ENCODE measurements around the gene TUSC7. TPM values are rescaled to one million over a fixed set of nuclear protein-coding genes. Genes with fewer than 3 reads are reported as not detected.

Gene TUSC7
- total RNA-seq (2021): not detected in 2 replicates
- Bru-seq, nascent RNA: not detected
- BruChase-seq, experiment 1, labeled RNA remaining after a 2-hour chase: not detected
- BruChase-seq, experiment 2, labeled RNA remaining after a 6-hour chase: not detected
- long read RNA-seq: 0 reads

DNA sequence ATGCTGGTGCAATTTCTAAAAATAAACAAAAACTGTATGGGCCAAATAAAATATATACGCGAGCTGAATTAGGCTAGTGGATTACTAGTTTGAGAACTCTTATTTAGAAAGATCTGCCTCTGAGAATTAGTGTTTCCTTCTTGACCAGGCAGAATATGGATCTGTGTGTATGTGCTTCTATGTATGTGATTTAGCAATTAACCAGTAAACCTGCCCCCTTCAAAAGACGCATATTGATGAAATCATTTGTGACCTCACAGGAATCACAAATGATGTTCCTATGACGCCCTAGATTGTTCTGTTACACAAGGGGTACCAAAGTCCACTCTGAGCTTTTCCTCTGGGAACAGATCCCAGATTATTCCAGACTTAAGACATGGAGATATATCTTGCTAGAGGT is at the start of gene TUSC7:
Gene TUSC7, plus strand, starts transcription at position 301 of the 400 bp plus-strand sequence.
- Histone ChIP-seq H4K20me1 (ENCODE audit: insufficient read depth) (no peaks in the 10 kb centered on the region), H2AFZ (no peak within 1 kb of the TSS), H3K27me3 (ENCODE audit: insufficient read depth, low read depth) (peaks cover 17% of the 10 kb centered on the region), H3K27ac (no peak within 1 kb of the TSS), H3K4me3 (no peak within 1 kb of the TSS), H3K36me3 (ENCODE audit: low read depth) (no peaks in the 10 kb centered on the region), H3K79me2 (ENCODE audit: low read depth) (no peaks in the 10 kb centered on the region), H3K9me2 (ENCODE audit: insufficient read depth) (no peaks in the 10 kb centered on the region), H3K4me1 (replicated peaks; ENCODE audit: insufficient read depth) (no peaks in the 10 kb centered on the region), H3F3A (ENCODE audit: insufficient read depth, low read depth) (no peaks in the 10 kb centered on the region), H3K9me3 (ENCODE audit: insufficient read depth, low read depth) (no peaks in the 10 kb centered on the region), H3K4me2 (no peak within 1 kb of the TSS)
- no peak for DNase-seq
- TF ChIP-seq, protein P1, sequence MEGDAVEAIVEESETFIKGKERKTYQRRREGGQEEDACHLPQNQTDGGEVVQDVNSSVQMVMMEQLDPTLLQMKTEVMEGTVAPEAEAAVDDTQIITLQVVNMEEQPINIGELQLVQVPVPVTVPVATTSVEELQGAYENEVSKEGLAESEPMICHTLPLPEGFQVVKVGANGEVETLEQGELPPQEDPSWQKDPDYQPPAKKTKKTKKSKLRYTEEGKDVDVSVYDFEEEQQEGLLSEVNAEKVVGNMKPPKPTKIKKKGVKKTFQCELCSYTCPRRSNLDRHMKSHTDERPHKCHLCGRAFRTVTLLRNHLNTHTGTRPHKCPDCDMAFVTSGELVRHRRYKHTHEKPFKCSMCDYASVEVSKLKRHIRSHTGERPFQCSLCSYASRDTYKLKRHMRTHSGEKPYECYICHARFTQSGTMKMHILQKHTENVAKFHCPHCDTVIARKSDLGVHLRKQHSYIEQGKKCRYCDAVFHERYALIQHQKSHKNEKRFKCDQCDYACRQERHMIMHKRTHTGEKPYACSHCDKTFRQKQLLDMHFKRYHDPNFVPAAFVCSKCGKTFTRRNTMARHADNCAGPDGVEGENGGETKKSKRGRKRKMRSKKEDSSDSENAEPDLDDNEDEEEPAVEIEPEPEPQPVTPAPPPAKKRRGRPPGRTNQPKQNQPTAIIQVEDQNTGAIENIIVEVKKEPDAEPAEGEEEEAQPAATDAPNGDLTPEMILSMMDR (conservative IDR thresholded peaks at IDR 0.05): no peak
- no peak for TF ChIP-seq EZH2 (IDR thresholded peaks at IDR 0.05; ENCODE audit: low read depth)
- no TSS peak for BruUV-seq (replicated peaks)
- ChIA-PET POLR2A (ENCODE audit: unreplicated experiment) (no interaction called here), CTCF (no interaction called here)
- intact Hi-C loops (cut with micrococcal nuclease; ENCODE audit: unreplicated experiment): no loop called here

DNA sequence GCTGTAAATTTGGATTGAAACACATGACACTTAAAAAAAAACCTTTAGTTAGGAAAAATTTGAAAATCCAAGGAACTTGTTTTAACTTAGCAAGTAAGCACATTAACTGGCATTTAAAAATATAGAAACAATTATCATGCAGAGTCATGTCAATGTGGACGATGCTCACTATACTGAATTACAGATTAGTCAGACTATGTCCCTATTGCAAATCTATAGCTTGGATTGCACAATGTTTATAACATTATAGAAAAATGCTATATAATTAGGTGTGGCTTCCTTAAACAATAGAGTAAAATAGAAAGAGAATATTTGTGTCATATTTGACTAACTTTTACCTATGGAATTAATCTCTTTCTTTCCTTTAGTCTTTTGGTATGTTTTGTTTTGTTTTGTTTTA is 48.4 kb upstream of the TUSC7 start:
- no peak for TF ChIP-seq EZH2 (IDR thresholded peaks at IDR 0.05; ENCODE audit: low read depth)
- TF ChIP-seq, protein P1 (conservative IDR thresholded peaks at IDR 0.05): no peak
- no TSS peak for BruUV-seq (replicated peaks)
- intact Hi-C loops (cut with micrococcal nuclease; ENCODE audit: unreplicated experiment): no loop called here
- DNase-seq: no peak
- H3K27ac ChIP-seq: no peak overlapping the region
- ChIA-PET CTCF (no interaction called here), POLR2A (ENCODE audit: unreplicated experiment) (no interaction called here)
- no peaks in the 10 kb centered on the region for H3K9me3 ChIP-seq (ENCODE audit: insufficient read depth, low read depth)
- peaks cover 4% of the 10 kb centered on the region; the same call in 1 of the 2 replicates for H3K27me3 ChIP-seq (ENCODE audit: insufficient read depth, low read depth)
- H2AFZ ChIP-seq: no peak overlapping the region
- no peaks in the 10 kb centered on the region for H3K36me3 ChIP-seq (ENCODE audit: low read depth)
- no peak overlapping the region for H3K4me2 ChIP-seq
- H4K20me1 ChIP-seq (ENCODE audit: insufficient read depth): no peaks in the 10 kb centered on the region
- H3K4me1 ChIP-seq (replicated peaks; ENCODE audit: insufficient read depth): no peaks in the 10 kb centered on the region
- no peaks in the 10 kb centered on the region for H3K79me2 ChIP-seq (ENCODE audit: low read depth)
- no peak overlapping the region for H3K4me3 ChIP-seq
- H3F3A ChIP-seq (ENCODE audit: insufficient read depth, low read depth): no peaks in the 10 kb centered on the region
- H3K9me2 ChIP-seq (ENCODE audit: insufficient read depth): no peaks in the 10 kb centered on the region

DNA sequence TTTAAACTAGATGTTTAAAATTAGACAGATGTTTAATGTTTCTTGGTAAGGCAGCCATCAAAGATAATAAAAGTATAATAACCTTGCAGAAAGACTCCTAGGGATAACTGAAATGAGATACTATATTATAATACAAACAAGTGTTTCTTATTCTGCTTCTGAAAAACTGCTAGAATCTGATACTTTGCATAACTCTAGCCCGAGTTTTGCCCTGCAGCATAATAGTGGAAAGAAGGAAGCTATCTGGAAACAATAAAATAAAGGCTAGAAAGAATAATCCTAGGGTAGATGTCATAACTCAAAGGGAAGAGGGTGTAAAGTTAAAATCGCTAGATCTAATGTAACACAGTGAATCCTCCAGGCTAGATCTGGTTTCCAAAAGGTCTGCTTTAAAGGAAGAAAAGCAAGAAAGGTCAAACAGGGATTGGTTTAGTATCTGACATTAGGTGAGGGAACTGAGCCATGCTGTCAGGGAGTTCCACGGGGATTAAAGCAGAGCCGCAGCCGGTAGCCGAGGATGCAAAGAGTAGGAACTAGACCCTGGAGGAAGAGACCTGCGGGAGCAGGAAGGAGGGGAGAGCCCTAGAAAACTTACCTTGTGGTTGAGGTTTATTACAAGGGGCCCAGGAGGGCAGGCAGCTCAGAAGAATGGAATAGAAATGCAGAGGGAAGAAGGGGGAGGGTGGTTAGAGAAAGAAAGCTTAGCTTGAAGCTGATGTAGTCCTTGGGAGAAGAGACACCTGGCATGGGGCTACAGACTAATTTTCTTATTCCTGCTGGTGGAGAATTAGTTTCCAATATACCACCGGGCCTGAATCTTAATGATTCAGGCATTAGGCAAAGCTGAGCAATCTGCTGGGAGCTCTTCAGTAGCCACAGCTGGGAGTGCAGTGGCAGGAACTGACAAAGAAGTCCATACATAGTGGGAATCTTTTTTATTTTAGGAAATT is 46.1 kb upstream of the TUSC7 start:
- CTCF ChIA-PET: no interaction called here
- H3F3A ChIP-seq (ENCODE audit: insufficient read depth, low read depth): no peaks in the 10 kb centered on the region
- H3K4me2 ChIP-seq: no peak overlapping the region
- H3K27ac ChIP-seq: no peak overlapping the region
- TF ChIP-seq, protein P1 (conservative IDR thresholded peaks at IDR 0.05): no peak
- TF ChIP-seq EZH2 (IDR thresholded peaks at IDR 0.05; ENCODE audit: low read depth): no peak
- no peak overlapping the region for H2AFZ ChIP-seq
- H3K9me3 ChIP-seq (ENCODE audit: insufficient read depth, low read depth): no peaks in the 10 kb centered on the region
- H3K79me2 ChIP-seq (ENCODE audit: low read depth): no peaks in the 10 kb centered on the region
- POLR2A ChIA-PET (ENCODE audit: unreplicated experiment): no interaction called here
- no peak for DNase-seq
- no peaks in the 10 kb centered on the region for H3K9me2 ChIP-seq (ENCODE audit: insufficient read depth)
- BruUV-seq (replicated peaks): no TSS peak
- no peaks in the 10 kb centered on the region for H4K20me1 ChIP-seq (ENCODE audit: insufficient read depth)
- H3K4me3 ChIP-seq: no peak overlapping the region
- intact Hi-C loops (cut with micrococcal nuclease; ENCODE audit: unreplicated experiment): no loop called here
- H3K4me1 ChIP-seq (replicated peaks; ENCODE audit: insufficient read depth): no peaks in the 10 kb centered on the region
- peaks cover 4% of the 10 kb centered on the region; the same call in 1 of the 2 replicates for H3K27me3 ChIP-seq (ENCODE audit: insufficient read depth, low read depth)
- H3K36me3 ChIP-seq (ENCODE audit: low read depth): no peaks in the 10 kb centered on the region

All from PC-9 (cell line).